ENCODE results near the gene AMDHD1. TPM values are rescaled to one million over a fixed set of nuclear protein-coding genes. Genes with fewer than 3 reads are reported as not detected.

The AMDHD1 gene
- 10 to 100 TPM in 1 of 7 donors, 1 to 10 TPM in 6; 2.2 to 12.2 (median 3.5) TPM for total RNA-seq
- 1 to 10 TPM; 2.3 to 2.9 (median 2.5) TPM for polyA plus RNA-seq
- long read RNA-seq, donor 1, result 0 reads
- long read RNA-seq, donor 2, result 0 reads

GRCh38 chr12:95943330-95943842 is at the start of gene AMDHD1:
TSS of gene AMDHD1 (plus strand) at chr12:95943331. CDS start at chr12:95943399, 68 bp downstream.
- Histone ChIP-seq H3K27ac (peak within 1 kb of the TSS; percentile 82 to 95 (median 91)), H3K36me3 (no peaks in the 10 kb centered on the region), H3K27me3 (replicated peaks in 1 of 7) (no peaks in the 10 kb centered on the region), H3K4me3 (peak within 1 kb of the TSS; percentile 58 to 95 (median 86)), H3K9me3 (no peaks in the 10 kb centered on the region), H3K4me1 (peaks cover 0 to 37% (median 20%) of the 10 kb centered on the region in 6 donors)
- peak; percentile 79 to 90 (median 87) for TF ChIP-seq POLR2AphosphoS5 (IDR thresholded peaks at IDR 0.05)
- TF ChIP-seq CTCF (IDR thresholded peaks at IDR 0.05 in 8 of 11, conservative IDR thresholded peaks at IDR 0.05 in 3 of 11), result peak in 10 of 11 experiments; percentile 17 to 54 (median 45)
- TF ChIP-seq POLR2A (IDR thresholded peaks at IDR 0.05), result peak in 1 of 3 donors; percentile 34
- whole genome bisulfite sequencing, 5 donors, result 0 to 1% (median 0%) methylated on average over 5 to 38 of the region's 38 CpGs
- peak; percentile 93 for DNase-seq
- intact Hi-C loops (cut with DNase I; ENCODE audit: low total_unique reads), result no loop called here

- TF ChIP-seq POLR2A (IDR thresholded peaks at IDR 0.05) (no peak), POLR2AphosphoS5 (IDR thresholded peaks at IDR 0.05) (no peak), CTCF (IDR thresholded peaks at IDR 0.05 in 8 of 11, conservative IDR thresholded peaks at IDR 0.05 in 3 of 11) (no peak)
- Histone ChIP-seq H3K4me3 (no peak overlapping the region), H3K36me3 (no peaks in the 10 kb centered on the region), H3K4me1 (no peaks in the 10 kb centered on the region), H3K27me3 (replicated peaks in 1 of 7) (peaks cover 0 to 5% (median 0%) of the 10 kb centered on the region in 7 donors), H3K9me3 (no peaks in the 10 kb centered on the region), H3K27ac (no peak overlapping the region)
- intact Hi-C loops (cut with DNase I; ENCODE audit: low total_unique reads), result no loop called here
- no peak for DNase-seq
- 87 to 96% (median 93%) methylated on average over 4 of the region's 4 CpGs for whole genome bisulfite sequencing, 5 donors
Observed at GRCh38 chr12:95896846-95897245, 46.3 kb upstream of the AMDHD1 start.

GRCh38 chr12:95898081-95898480 is 45.0 kb upstream of the AMDHD1 start:
- H3K4me3 ChIP-seq, result no peak overlapping the region
- H3K27ac ChIP-seq, result no peak overlapping the region
- intact Hi-C loops (cut with DNase I; ENCODE audit: low total_unique reads), result no loop called here
- no peaks in the 10 kb centered on the region for H3K36me3 ChIP-seq
- DNase-seq, result no peak
- peaks cover 0 to 10% (median 7%) of the 10 kb centered on the region in 8 donors for H3K9me3 ChIP-seq
- peaks cover 0 to 5% (median 0%) of the 10 kb centered on the region in 7 donors for H3K27me3 ChIP-seq (replicated peaks in 1 of 7)
- 59 to 78% (median 70%) methylated on average over 4 of the region's 4 CpGs for WGBS, 5 donors
- no peaks in the 10 kb centered on the region for H3K4me1 ChIP-seq
- TF ChIP-seq POLR2AphosphoS5 (IDR thresholded peaks at IDR 0.05) (no peak), CTCF (IDR thresholded peaks at IDR 0.05 in 8 of 11, conservative IDR thresholded peaks at IDR 0.05 in 3 of 11) (no peak), POLR2A (IDR thresholded peaks at IDR 0.05) (no peak)

- Histone ChIP-seq H3K9me3 (peaks cover 0 to 4% (median under 1%) of the 10 kb centered on the region in 8 donors), H3K4me1 (peaks cover 0 to 6% (median 0%) of the 10 kb centered on the region in 6 donors), H3K4me3 (no peak overlapping the region), H3K36me3 (no peaks in the 10 kb centered on the region), H3K27ac (peak overlapping the region in 1 of 8 donors; percentile 20), H3K27me3 (replicated peaks in 1 of 7) (no peaks in the 10 kb centered on the region)
- TF ChIP-seq POLR2AphosphoS5 (IDR thresholded peaks at IDR 0.05), result no peak
- no peak for TF ChIP-seq POLR2A (IDR thresholded peaks at IDR 0.05)
- no peak for TF ChIP-seq CTCF (IDR thresholded peaks at IDR 0.05 in 8 of 11, conservative IDR thresholded peaks at IDR 0.05 in 3 of 11)
- intact Hi-C loops (cut with DNase I; ENCODE audit: low total_unique reads), result no loop called here
- DNase-seq, result no peak
Observed at GRCh38 chr12:95908573-95908972, 34.6 kb upstream of the AMDHD1 start.

All from spleen (tissue), 13 donors.